ENCODE measurements around the gene POGK. TPM values are rescaled to one million over a fixed set of nuclear protein-coding genes. Genes with fewer than 3 reads are reported as not detected.

The POGK gene
- total RNA-seq, 1 experiment from 2014 or later = 47.7 TPM

DNA sequence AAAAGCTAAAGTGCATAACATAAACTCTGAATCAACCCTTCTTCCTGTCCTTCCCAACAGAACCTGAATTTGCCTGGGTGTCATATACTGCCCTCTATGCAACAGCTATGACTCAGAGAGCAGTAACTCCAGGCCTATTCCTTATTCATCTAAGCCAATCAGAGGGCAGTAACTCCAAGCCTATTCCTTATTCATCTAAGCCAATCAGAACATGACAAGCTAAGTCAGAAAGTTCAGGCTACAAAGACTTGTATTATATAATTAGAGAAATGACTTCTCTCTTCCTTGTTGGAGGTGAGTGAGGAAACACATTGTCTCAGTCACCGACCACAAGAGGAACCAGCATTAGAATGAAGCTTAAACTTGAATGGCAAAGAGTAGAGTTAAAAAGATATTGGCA, 63.0 kb downstream of the POGK start:
- Histone ChIP-seq H3K9ac (ENCODE audit: extremely low read depth, insufficient read length, low read length) (no peak overlapping the region), H3K79me1 (ENCODE audit: insufficient read depth, low read depth, low read length, poor library complexity, severe bottlenecking) (no peaks in the 10 kb centered on the region), H3K56ac (ENCODE audit: insufficient read length, low read depth, low read length) (no peak overlapping the region), H3K14ac (ENCODE audit: insufficient read depth, low read length) (no peak overlapping the region), H4K91ac (ENCODE audit: insufficient read length, low read depth, low read length) (no peak overlapping the region), H2BK12ac (ENCODE audit: insufficient read length, low read depth, low read length) (no peak overlapping the region), H3K79me2 (ENCODE audit: insufficient read depth, low read length) (no peaks in the 10 kb centered on the region), H3K27ac (ENCODE audit: insufficient read length, low read depth, low read length) (no peak overlapping the region), H2BK5ac (ENCODE audit: insufficient read length, low read length) (no peak overlapping the region), H2AK5ac (ENCODE audit: insufficient read length, low read length) (no peak overlapping the region), H4K20me1 (ENCODE audit: control insufficient read depth, insufficient read depth, insufficient read length) (no peaks in the 10 kb centered on the region), H3T11ph (ENCODE audit: low read length) (no peak overlapping the region), H2BK20ac (ENCODE audit: low read depth, low read length, poor library complexity, severe bottlenecking) (no peak overlapping the region), H2BK120ac (ENCODE audit: low read depth, low read length, poor library complexity, severe bottlenecking) (no peak overlapping the region), H4K8ac (replicated peaks; ENCODE audit: insufficient read length, low read depth, low read length) (no peak overlapping the region), H3K4me1 (ENCODE audit: insufficient read depth, low read length) (0 out of 2 replicates have a peak, but pooled peaks cover 3% of the 10 kb centered on the region), H2BK15ac (ENCODE audit: low read depth, low read length) (no peak overlapping the region), H3K18ac (ENCODE audit: insufficient read length, low read depth, low read length) (no peak overlapping the region), H4K5ac (ENCODE audit: insufficient read length, low read depth, low read length) (no peak overlapping the region), H3K4ac (ENCODE audit: low read depth, low read length) (no peak overlapping the region), H2AFZ (ENCODE audit: low read length) (no peak overlapping the region), H3K23ac (ENCODE audit: insufficient read length, low read depth, low read length) (no peak overlapping the region), H3K27me3 (ENCODE audit: insufficient read depth, low read length) (no peaks in the 10 kb centered on the region), H3K4me2 (ENCODE audit: insufficient read depth, insufficient read length, low read length) (no peak overlapping the region), H3K23me2 (ENCODE audit: insufficient read length, low read depth, low read length, poor library complexity, severe bottlenecking) (no peaks in the 10 kb centered on the region), H3K9me3 (ENCODE audit: control insufficient read depth, low read depth, low read length) (no peaks in the 10 kb centered on the region)
- peaks cover 2 to 9% (median 6%) of the 10 kb centered on the region in 3 experiments; a peak in 5 of 7 replicates for H3K36me3 Mint-ChIP-seq (ENCODE audit: insufficient read depth in 1 of 3, low read depth in 3 of 3)
- H3K27ac Mint-ChIP-seq = no peak overlapping the region
- no peak overlapping the region for H3K4me3 Mint-ChIP-seq
- no CpG with 5 or more reads among the region's 1 CpG for WGBS (ENCODE audit: extremely low coverage, insufficient read length, low lambda C conversion rate)
- H3K4me1 Mint-ChIP-seq = no peaks in the 10 kb centered on the region
- no peak for DNase-seq
- peaks cover 13 to 14% of the 10 kb centered on the region in 2 experiments for H3K9me3 Mint-ChIP-seq
- TF ChIP-seq, protein P1, sequence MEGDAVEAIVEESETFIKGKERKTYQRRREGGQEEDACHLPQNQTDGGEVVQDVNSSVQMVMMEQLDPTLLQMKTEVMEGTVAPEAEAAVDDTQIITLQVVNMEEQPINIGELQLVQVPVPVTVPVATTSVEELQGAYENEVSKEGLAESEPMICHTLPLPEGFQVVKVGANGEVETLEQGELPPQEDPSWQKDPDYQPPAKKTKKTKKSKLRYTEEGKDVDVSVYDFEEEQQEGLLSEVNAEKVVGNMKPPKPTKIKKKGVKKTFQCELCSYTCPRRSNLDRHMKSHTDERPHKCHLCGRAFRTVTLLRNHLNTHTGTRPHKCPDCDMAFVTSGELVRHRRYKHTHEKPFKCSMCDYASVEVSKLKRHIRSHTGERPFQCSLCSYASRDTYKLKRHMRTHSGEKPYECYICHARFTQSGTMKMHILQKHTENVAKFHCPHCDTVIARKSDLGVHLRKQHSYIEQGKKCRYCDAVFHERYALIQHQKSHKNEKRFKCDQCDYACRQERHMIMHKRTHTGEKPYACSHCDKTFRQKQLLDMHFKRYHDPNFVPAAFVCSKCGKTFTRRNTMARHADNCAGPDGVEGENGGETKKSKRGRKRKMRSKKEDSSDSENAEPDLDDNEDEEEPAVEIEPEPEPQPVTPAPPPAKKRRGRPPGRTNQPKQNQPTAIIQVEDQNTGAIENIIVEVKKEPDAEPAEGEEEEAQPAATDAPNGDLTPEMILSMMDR (conservative IDR thresholded peaks at IDR 0.05) = no peak
- H3K27me3 Mint-ChIP-seq (ENCODE audit: low read depth) = no peaks in the 10 kb centered on the region
